Measurements from ENCODE around the gene FCGR3B. TPM values are rescaled to one million over a fixed set of nuclear protein-coding genes. Genes with fewer than 3 reads are reported as not detected.
"Not testable (repeated sequence)": the region's sequence is repeated elsewhere in the genome, so short reads cannot be mapped to it uniquely, and the experiment has no call there.

The FCGR3B gene
- total and polyA plus RNA-seq, 2 donors (not counting 1 experiment from before 2014, with no cell fraction given), result 0.13 TPM; not detected in 1

DNA sequence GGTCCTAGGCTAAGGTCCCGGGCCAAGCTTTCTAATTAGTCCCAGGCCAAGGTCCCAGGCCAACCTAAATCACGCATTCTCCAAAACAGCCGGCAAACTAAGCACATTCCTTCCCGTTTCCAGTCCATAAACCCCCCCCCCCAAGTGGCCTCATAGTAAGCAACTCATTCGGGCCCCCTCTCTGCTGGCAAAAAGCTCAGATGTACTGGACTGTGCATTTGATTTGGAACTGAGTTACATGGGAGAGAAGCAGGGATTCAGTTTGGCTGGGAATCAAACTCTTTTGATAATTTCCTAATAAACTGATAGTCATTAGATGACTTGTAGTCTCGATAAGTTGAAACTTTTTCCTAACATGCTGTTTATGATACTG lies 17.8 kb downstream of the FCGR3B start:
- ATAC-seq (ENCODE audit: low read depth); H3K9me3 ChIP-seq (ENCODE audit: control extremely low read depth in 1 of 3, control insufficient read depth in 2 of 3, insufficient read depth in 1 of 3, low read length in 2 of 3); H3K4me1 ChIP-seq (ENCODE audit: control insufficient read depth in 2 of 2, insufficient read depth in 2 of 2, low read length in 2 of 2); H3K4me3 ChIP-seq (ENCODE audit: control extremely low read depth in 1 of 5, extremely low read depth in 1 of 5, insufficient read depth in 1 of 5, low read depth in 2 of 5, low read length in 4 of 5); H3K4me2 ChIP-seq (replicated peaks; ENCODE audit: low read depth, low read length, poor library complexity, severe bottlenecking); H3K9ac ChIP-seq (ENCODE audit: low read length); H3K79me2 ChIP-seq (ENCODE audit: control insufficient read depth, insufficient read depth, low read length); H3K27me3 ChIP-seq (replicated peaks in 1 of 4; ENCODE audit: control extremely low read depth in 1 of 4, control insufficient read depth in 3 of 4, insufficient read depth in 4 of 4, low read length in 3 of 4); DNase-seq; H3K36me3 ChIP-seq (replicated peaks in 1 of 2; ENCODE audit: control extremely low read depth in 1 of 2, control insufficient read depth in 1 of 2, extremely low read depth in 1 of 2, insufficient read depth in 2 of 2, low read length in 1 of 2); H3K27me3 Mint-ChIP-seq; H4K20me1 ChIP-seq (ENCODE audit: control insufficient read depth, insufficient read depth, low read length, poor library complexity, severe bottlenecking); H3K9me3 Mint-ChIP-seq (ENCODE audit: insufficient read depth): not testable (repeated sequence)
- CTCF ChIA-PET, result interaction anchor here (1.2 to 1.8 kb wide), 2 partner anchors 126 to 127 kb away, joined by 7 to 9 read pairs; no protein-coding TSS in a partner anchor
- Histone ChIP-seq H3K27ac (ENCODE audit: low read length in 2 of 2) (peak overlapping the region in 1 of 2 donors; percentile 66), H2AFZ (ENCODE audit: insufficient read depth, low read depth, low read length, poor library complexity, severe bottlenecking) (peak overlapping the region; percentile 58)
- peak overlapping the region; percentile 95 for H3K4me3 Mint-ChIP-seq
- intact Hi-C loops (cut with micrococcal nuclease), result loop anchor here (2.0 kb wide), 1 partner anchor 82 kb away; no protein-coding TSS in a partner anchor
- H3K4me1 Mint-ChIP-seq, result peaks cover 16% of the 10 kb centered on the region
- POLR2A ChIA-PET, result interaction anchor here (0.9 to 1.9 kb wide), 3 partner anchors 114 to 136 kb away, joined by 3 to 5 read pairs (median 4); partner anchors contain the start of gene DUSP12
- H3K27ac Mint-ChIP-seq, result peak overlapping the region; percentile 95
- WGBS (ENCODE audit: insufficient coverage), result no CpG with 5 or more reads among the region's 6 CpGs

DNA sequence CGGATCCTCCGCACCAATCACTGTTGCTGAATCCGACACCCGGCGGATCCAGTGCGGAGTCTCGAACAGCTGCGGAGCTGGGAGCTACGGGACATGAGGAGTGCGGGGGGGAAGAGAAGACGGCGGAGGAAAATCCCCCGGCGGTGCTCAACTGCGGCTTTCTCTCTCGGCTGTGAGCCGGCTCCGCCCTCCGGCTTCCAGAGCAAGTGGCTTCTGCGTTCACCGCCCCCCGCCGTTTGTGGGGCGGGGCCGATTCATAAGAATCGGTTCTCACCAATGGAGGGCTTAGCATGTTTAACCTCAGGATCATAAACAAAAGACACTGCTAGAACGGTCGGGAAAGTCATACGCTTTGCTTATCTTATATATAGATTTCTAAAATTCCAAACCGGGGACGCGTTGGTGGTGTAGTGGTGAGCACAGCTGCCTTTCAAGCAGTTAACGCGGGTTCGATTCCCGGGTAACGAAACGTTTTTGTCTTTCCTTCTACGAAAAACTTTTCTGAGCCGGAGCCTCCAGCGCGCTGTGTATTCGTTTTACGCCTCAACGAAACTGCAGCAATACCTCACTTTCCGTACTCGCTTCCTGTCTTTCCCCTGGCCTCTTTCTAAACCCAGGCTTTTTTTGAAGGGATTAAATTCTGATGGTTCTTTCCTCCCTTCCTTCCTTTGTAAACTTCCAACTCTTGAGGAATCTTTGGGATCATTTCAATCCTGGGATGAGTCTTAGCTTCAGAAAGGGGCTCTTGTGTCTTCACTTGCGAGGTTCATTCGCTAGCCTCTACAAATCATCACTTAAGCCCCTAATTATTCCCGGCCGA lies 18.4 kb downstream of the FCGR3B start:
- ATAC-seq (ENCODE audit: low read depth) (peak; percentile 94), DNase-seq (peak; percentile 94)
- Mint-ChIP-seq H3K27ac (peak overlapping the region; percentile 95), H3K4me3 (peak overlapping the region; percentile 95), H3K4me1 (peaks cover 16% of the 10 kb centered on the region)
- H4K20me1 ChIP-seq (ENCODE audit: control insufficient read depth, insufficient read depth, low read length, poor library complexity, severe bottlenecking); H3K9me3 Mint-ChIP-seq (ENCODE audit: insufficient read depth); H3K4me1 ChIP-seq (ENCODE audit: control insufficient read depth in 2 of 2, insufficient read depth in 2 of 2, low read length in 2 of 2); H3K9me3 ChIP-seq (ENCODE audit: control extremely low read depth in 1 of 3, control insufficient read depth in 2 of 3, insufficient read depth in 1 of 3, low read length in 2 of 3); H3K79me2 ChIP-seq (ENCODE audit: control insufficient read depth, insufficient read depth, low read length); H3K27me3 ChIP-seq (replicated peaks in 1 of 4; ENCODE audit: control extremely low read depth in 1 of 4, control insufficient read depth in 3 of 4, insufficient read depth in 4 of 4, low read length in 3 of 4); H3K27me3 Mint-ChIP-seq; H3K36me3 ChIP-seq (replicated peaks in 1 of 2; ENCODE audit: control extremely low read depth in 1 of 2, control insufficient read depth in 1 of 2, extremely low read depth in 1 of 2, insufficient read depth in 2 of 2, low read length in 1 of 2): not testable (repeated sequence)
- WGBS (ENCODE audit: insufficient coverage), result under 1% methylated on average over 27 of the region's 51 CpGs
- Histone ChIP-seq H3K4me3 (ENCODE audit: control extremely low read depth in 1 of 5, extremely low read depth in 1 of 5, insufficient read depth in 1 of 5, low read depth in 2 of 5, low read length in 4 of 5) (peak overlapping the region; percentile 47 to 61 (median 59)), H3K9ac (ENCODE audit: low read length) (peak overlapping the region; percentile 64), H3K27ac (ENCODE audit: low read length in 2 of 2) (peak overlapping the region; percentile 66 to 73), H2AFZ (ENCODE audit: insufficient read depth, low read depth, low read length, poor library complexity, severe bottlenecking) (peak overlapping the region; percentile 58), H3K4me2 (replicated peaks; ENCODE audit: low read depth, low read length, poor library complexity, severe bottlenecking) (peak overlapping the region; percentile 66)
- POLR2A ChIA-PET, result interaction anchor here (0.9 to 1.9 kb wide), 3 partner anchors 115 to 137 kb away, joined by 3 to 5 read pairs (median 4); partner anchors contain the start of gene DUSP12
- CTCF ChIA-PET, result interaction anchor here (0.6 to 1.8 kb wide), 4 partner anchors 94 to 622 kb away, joined by 3 to 9 read pairs (median 5); no protein-coding TSS in a partner anchor
- intact Hi-C loops (cut with micrococcal nuclease), result loop anchor here (1.0 to 2.0 kb wide), 4 partner anchors 9 to 129 kb away; no protein-coding TSS in a partner anchor

DNA sequence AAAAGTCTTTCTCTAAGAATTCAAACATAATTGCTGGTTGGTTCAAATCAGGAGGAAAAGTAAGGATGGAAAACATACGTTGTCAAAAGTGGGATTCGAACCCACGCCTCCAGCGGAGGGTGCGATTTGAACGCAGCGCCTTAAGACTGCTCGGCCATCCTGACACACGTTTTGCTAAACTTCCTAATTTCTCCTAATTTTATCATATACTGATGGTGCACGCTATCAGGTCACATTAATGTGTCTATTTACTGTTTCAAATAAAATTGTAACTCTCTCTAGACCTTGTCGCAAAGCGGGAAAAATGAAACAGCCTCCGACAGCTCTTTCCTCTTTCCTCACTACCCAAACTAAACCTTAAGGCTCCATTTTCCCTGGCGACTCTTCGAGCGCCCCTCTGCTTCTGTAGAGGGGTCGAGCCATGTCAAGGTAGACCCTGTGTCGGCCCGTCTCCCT lies 19.1 kb downstream of the FCGR3B start:
- Histone ChIP-seq H3K27ac (ENCODE audit: low read length in 2 of 2) (peak overlapping the region; percentile 66 to 73), H3K4me3 (ENCODE audit: control extremely low read depth in 1 of 5, extremely low read depth in 1 of 5, insufficient read depth in 1 of 5, low read depth in 2 of 5, low read length in 4 of 5) (peak overlapping the region; percentile 52 to 81 (median 59)), H3K9ac (ENCODE audit: low read length) (peak overlapping the region; percentile 64), H3K4me2 (replicated peaks; ENCODE audit: low read depth, low read length, poor library complexity, severe bottlenecking) (peak overlapping the region; percentile 66), H2AFZ (ENCODE audit: insufficient read depth, low read depth, low read length, poor library complexity, severe bottlenecking) (peak overlapping the region; percentile 58)
- ATAC-seq (ENCODE audit: low read depth); H3K27me3 Mint-ChIP-seq; H3K36me3 ChIP-seq (replicated peaks in 1 of 2; ENCODE audit: control extremely low read depth in 1 of 2, control insufficient read depth in 1 of 2, extremely low read depth in 1 of 2, insufficient read depth in 2 of 2, low read length in 1 of 2); H3K79me2 ChIP-seq (ENCODE audit: control insufficient read depth, insufficient read depth, low read length); H3K9me3 ChIP-seq (ENCODE audit: control extremely low read depth in 1 of 3, control insufficient read depth in 2 of 3, insufficient read depth in 1 of 3, low read length in 2 of 3); H3K4me1 ChIP-seq (ENCODE audit: control insufficient read depth in 2 of 2, insufficient read depth in 2 of 2, low read length in 2 of 2); H4K20me1 ChIP-seq (ENCODE audit: control insufficient read depth, insufficient read depth, low read length, poor library complexity, severe bottlenecking); H3K9me3 Mint-ChIP-seq (ENCODE audit: insufficient read depth); H3K27me3 ChIP-seq (replicated peaks in 1 of 4; ENCODE audit: control extremely low read depth in 1 of 4, control insufficient read depth in 3 of 4, insufficient read depth in 4 of 4, low read length in 3 of 4): not testable (repeated sequence)
- CTCF ChIA-PET, result interaction anchor here (1.2 to 1.8 kb wide), 3 partner anchors 94 to 128 kb away, joined by 3 to 9 read pairs (median 7); no protein-coding TSS in a partner anchor
- WGBS (ENCODE audit: insufficient coverage), result 0% methylated on average over 4 of the region's 19 CpGs
- peak overlapping the region; percentile 95 for H3K4me3 Mint-ChIP-seq
- intact Hi-C loops (cut with micrococcal nuclease), result loop anchor here (1.0 to 2.0 kb wide), 4 partner anchors 9 to 129 kb away; no protein-coding TSS in a partner anchor
- peak; percentile 64 for DNase-seq
- peak overlapping the region; percentile 95 for H3K27ac Mint-ChIP-seq
- POLR2A ChIA-PET, result interaction anchor here (1.5 to 1.9 kb wide), 2 partner anchors 115 to 127 kb away, joined by 4 to 5 read pairs; no protein-coding TSS in a partner anchor
- peaks cover 16% of the 10 kb centered on the region for H3K4me1 Mint-ChIP-seq
